ENCODE data around the gene MACROD2.

The MACROD2 gene

GRCh38 chr20:15923030-15923776 lies 1927.9 kb downstream of the MACROD2 start (continued):
- no peak for TF ChIP-seq ZNF518A (tag by site-specific recombination; conservative IDR thresholded peaks at IDR 0.05; ENCODE audit: low read depth)

- POLR2A ChIA-PET = no interaction called here
Measured at GRCh38 chr20:15924556-15924955, 1929.2 kb downstream of the MACROD2 start.

GRCh38 chr20:15925376-15925775 lies 1930.1 kb downstream of the MACROD2 start:
- ChIA-PET CTCF (no interaction called here), POLR2A (no interaction called here)
- Histone ChIP-seq H3K9me3 (ENCODE audit: control insufficient read depth, insufficient read depth, low read depth, low read length) (no peaks in the 10 kb centered on the region), H3K4me3 (ENCODE audit: low read depth, low read length) (no peak overlapping the region), H3K27ac (ENCODE audit: extremely low read depth, low read depth, low read length) (no peak overlapping the region), H3K36me3 (ENCODE audit: control insufficient read depth in 2 of 2, insufficient read depth in 1 of 2, low read length in 2 of 2) (no peaks in the 10 kb centered on the region), H3K4me1 (ENCODE audit: control insufficient read depth, insufficient read depth, low read length) (no peaks in the 10 kb centered on the region)
- TF ChIP-seq TSHZ1 (tag by site-specific recombination; IDR thresholded peaks at IDR 0.05; ENCODE audit: borderline replicate concordance) (no peak), PRDM10 (tag by site-specific recombination; IDR thresholded peaks at IDR 0.05) (no peak), ZNF677 (tag by site-specific recombination; IDR thresholded peaks at IDR 0.05) (no peak), ZSCAN16 (tag by site-specific recombination; IDR thresholded peaks at IDR 0.05) (no peak)

More at GRCh38 chr20:15924556-15924955, 1929.2 kb downstream of the MACROD2 start:
- Histone ChIP-seq H3K27ac (ENCODE audit: extremely low read depth, low read depth, low read length) (no peak overlapping the region), H3K36me3 (ENCODE audit: control insufficient read depth in 2 of 2, insufficient read depth in 1 of 2, low read length in 2 of 2) (no peaks in the 10 kb centered on the region), H3K4me1 (ENCODE audit: control insufficient read depth, insufficient read depth, low read length) (no peaks in the 10 kb centered on the region), H3K4me3 (ENCODE audit: low read depth, low read length) (no peak overlapping the region), H3K9me3 (ENCODE audit: control insufficient read depth, insufficient read depth, low read depth, low read length) (no peaks in the 10 kb centered on the region)
- CTCF ChIA-PET = interaction anchor here (0.7 kb wide), 1 partner anchor 130 kb away, joined by 4 read pairs; no protein-coding TSS in a partner anchor
- TF ChIP-seq ZNF157 (tag by site-specific recombination; IDR thresholded peaks at IDR 0.05) (no peak), ZNF184 (tag by site-specific recombination; IDR thresholded peaks at IDR 0.05) (no peak), ZNF658 (tag by site-specific recombination; IDR thresholded peaks at IDR 0.05) (no peak), ZNF670 (tag by site-specific recombination; IDR thresholded peaks at IDR 0.05; ENCODE audit: low read depth) (no peak), GLI2 (tag by site-specific recombination; IDR thresholded peaks at IDR 0.05; ENCODE audit: borderline replicate concordance, low read depth) (no peak), ZNF518A (tag by site-specific recombination; conservative IDR thresholded peaks at IDR 0.05; ENCODE audit: low read depth) (no peak)
